SW 1271 (cell line): ENCODE data around the gene CDC14A.
A peak's percentile ranks its signal among the peaks of the same experiment; 100 is the strongest.

Experiments used
- DNase-seq, 2 experiments: peaks; one replicate each; lab custom pipeline; 2025; lab: John Stamatoyannopoulos, UW

Gene CDC14A

DNA sequence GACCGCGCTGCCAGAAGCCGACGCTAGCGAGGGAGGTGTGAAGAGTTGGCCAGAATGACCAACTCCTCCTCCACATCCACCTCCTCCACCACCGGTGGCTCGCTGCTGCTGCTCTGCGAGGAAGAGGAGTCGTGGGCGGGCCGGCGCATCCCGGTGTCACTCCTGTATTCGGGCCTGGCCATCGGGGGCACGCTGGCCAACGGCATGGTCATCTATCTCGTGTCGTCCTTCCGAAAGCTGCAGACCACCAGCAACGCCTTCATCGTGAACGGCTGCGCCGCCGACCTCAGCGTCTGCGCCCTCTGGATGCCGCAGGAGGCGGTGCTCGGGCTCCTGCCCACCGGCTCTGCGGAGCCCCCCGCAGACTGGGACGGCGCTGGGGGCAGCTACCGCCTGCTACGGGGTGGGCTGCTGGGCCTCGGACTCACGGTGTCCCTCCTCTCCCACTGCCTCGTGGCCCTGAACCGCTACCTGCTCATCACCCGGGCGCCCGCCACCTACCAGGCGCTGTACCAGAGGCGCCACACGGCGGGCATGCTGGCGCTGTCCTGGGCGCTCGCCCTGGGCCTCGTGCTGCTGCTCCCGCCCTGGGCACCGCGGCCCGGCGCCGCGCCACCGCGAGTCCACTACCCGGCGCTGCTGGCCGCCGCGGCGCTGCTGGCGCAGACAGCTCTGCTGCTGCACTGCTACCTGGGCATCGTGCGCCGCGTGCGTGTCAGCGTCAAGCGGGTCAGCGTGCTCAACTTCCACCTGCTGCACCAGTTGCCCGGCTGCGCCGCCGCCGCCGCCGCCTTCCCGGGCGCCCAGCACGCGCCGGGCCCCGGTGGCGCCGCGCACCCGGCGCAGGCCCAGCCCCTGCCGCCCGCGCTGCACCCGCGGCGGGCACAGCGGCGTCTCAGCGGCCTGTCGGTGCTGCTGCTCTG lies 186.9 kb downstream of the CDC14A start:
- DNase-seq, result peak in 1 of 2 experiments; percentile 7

GRCh38 chr1:100539836-100540536 lies 187.7 kb downstream of the CDC14A start:
- DNase-seq, result no peak

- DNase-seq, result no peak
These were observed 190.0 kb downstream of the CDC14A start for GRCh38 chr1:100542285-100542684.

- peak in 1 of 2 experiments; percentile 2 for DNase-seq
These were observed 191.3 kb downstream of the CDC14A start for GRCh38 chr1:100543640-100544039.

GRCh38 chr1:100544791-100545190 lies 192.5 kb downstream of the CDC14A start:
- DNase-seq, result no peak

- DNase-seq, result no peak
These were observed 193.5 kb downstream of the CDC14A start for GRCh38 chr1:100545855-100546254.

- no peak for DNase-seq
These were observed 199.7 kb downstream of the CDC14A start for GRCh38 chr1:100552031-100552430.

DNA sequence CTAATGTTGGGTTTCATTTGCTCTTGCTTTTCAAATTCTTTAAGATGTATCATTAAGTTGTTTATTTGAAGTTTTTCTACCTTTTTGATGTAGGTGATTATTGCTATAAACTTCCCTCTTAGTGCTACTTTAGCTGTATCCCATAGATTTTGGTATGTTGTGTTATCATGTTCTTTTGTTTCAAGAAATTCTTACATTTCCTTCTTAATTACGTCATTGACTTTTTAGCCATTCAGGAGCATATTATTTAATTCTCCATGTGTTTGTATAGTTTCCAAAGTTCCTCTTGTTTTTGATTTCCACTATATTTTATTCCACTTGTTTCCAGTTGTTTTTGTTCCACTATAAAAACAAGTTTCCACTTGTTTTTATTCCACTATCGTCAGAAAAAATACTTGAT lies 200.6 kb downstream of the CDC14A start:
- no peak for DNase-seq

GRCh38 chr1:100556181-100556580 lies 203.9 kb downstream of the CDC14A start:
- no peak for DNase-seq

GRCh38 chr1:100556925-100557605 lies 204.8 kb downstream of the CDC14A start:
- DNase-seq, result no peak

DNA sequence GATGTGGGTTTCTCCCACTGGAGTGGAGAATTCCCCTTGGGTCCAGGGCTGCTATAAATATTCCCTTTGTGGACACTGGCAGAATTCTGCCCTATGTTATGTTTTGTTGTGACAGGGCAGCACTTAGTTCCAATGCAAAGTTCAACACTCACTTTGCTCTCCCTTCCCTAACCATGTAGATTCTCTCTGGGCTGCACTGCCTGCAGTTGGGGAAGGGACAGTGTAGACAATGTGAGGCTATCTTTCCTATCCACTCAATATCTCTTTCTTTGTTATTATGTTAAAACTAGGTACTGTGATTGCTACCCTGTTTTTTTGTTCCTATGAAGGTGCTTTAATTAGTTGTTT lies 205.3 kb downstream of the CDC14A start:
- DNase-seq, result no peak

DNA sequence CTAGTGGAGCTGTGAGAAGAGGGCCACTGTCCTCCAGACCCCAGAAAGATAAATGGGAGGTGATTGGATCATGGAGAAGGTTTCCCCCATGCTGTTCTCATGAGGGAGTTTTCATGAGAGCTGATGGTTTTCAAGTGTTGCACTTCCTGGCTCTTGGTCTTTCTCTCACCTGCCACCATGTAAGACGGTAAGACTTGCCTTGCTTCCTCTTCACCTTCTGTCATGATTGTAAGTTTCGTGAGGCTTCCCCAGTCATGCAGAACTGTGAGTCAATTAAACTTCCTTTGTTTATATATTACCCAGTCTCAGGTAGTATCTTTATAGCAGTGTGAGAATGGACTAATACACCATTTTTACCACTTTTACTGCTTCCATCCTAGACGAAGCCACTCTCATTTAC lies 213.2 kb downstream of the CDC14A start:
- no peak for DNase-seq

- no peak for DNase-seq
These were observed 213.8 kb downstream of the CDC14A start for GRCh38 chr1:100565937-100566699.

DNA sequence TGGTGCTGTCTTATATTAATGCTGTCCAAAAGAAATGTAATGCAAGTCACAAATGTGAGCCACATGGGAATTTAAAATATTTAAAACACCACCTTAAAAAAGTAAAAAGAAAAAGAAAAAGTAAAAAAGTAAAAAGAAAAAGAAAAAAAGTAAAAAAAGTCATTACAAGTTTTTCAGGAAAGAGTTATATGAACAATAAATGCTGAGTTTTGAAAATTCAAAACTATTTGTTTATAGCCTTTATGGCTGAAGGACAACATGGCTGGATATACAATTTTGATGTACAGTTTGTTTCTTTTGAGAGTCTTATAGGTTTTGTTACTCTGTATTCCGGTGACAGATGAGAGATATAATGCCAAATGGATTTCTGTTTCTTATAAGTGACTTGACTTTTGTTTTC lies 214.8 kb downstream of the CDC14A start:
- no peak for DNase-seq
